Measurements from ENCODE around the gene RPL6. TPM values are rescaled to one million over a fixed set of nuclear protein-coding genes. Genes with fewer than 3 reads are reported as not detected.

The RPL6 gene
- total RNA-seq: 685 and 785 TPM in 2 replicates

GRCh38 chr12:112409064-112409905, at the start of gene RPL6:
Gene RPL6 (minus strand): TSS chr12:112409605. CDS start chr12:112408656, 949 bp downstream.

GRCh38 chr12:112418608-112419296, 9.3 kb upstream of the RPL6 start, which contains the start of gene PTPN11:
Gene PTPN11 (plus strand): TSS chr12:112418947. CDS start chr12:112419112, 165 bp downstream.

GRCh38 chr12:112381883-112382796, 27.3 kb downstream of the RPL6 start, which contains the start of gene HECTD4:
Gene HECTD4 (minus strand): TSS chr12:112382431. CDS start chr12:112382128, 303 bp downstream.

Other genes with a start within 250 kb of the RPL6 start
- 15.6 and 25.5 TPM in 2 replicates for gene HECTD4, start 27.2 kb downstream of the RPL6 start, total RNA-seq
- gene PTPN11, start 9.3 kb upstream of the RPL6 start, total RNA-seq: 68.9 and 84.0 TPM in 2 replicates